ENCODE data around the gene SYDE2. TPM values are rescaled to one million over a fixed set of nuclear protein-coding genes. Genes with fewer than 3 reads are reported as not detected.

Gene SYDE2
- total and polyA plus RNA-seq, 9 of the 15 experiments (the other 6 are each of a cell fraction or from before 2014, with no cell fraction given): 0.39 to 8.7 (median 4.5) TPM

DNA sequence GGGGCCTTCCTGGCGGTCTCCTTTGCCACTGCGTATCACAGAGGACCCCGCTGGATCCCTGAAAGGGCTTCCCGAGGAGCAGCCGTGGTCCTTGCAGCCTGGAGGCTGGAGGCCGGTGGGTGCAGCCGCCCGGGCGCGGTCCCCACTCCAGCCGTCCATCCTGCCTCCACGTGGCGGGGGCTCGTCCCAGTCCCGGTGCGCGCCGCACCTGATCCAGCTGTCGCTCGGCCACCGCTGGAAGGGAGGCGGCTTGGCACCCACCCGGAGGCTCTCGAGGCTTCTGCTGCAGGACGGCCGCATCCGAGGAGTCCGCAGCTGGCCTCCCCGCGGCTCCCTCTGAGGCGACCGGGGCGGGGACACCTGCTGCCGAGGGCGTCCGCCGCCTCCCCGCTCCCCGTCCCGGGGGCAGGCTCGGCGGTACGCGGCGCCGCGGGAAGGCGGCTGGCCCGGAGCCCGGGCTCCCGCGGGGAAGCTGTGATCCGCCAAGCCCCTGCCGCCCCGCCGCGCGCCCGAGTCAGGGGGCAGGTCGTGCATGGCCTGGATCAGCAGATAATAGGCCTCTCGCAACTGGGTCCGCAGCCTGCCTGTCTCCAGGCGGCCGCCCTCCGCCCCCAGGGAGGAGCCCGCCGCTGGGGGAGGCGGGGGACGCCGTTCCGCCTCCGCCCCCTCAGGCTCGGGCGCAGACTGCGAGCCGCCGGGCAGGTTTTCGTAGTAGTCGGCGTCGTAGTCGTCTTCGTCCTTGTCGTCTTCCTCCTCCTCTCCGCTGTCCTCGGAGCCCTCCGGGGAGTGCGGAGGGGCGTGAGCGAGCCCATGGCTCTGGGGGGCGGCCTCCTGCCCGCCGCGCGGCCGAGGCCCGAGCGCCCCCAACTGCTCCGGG is at the start of gene SYDE2 (continued):
- TF ChIP-seq, protein P1, sequence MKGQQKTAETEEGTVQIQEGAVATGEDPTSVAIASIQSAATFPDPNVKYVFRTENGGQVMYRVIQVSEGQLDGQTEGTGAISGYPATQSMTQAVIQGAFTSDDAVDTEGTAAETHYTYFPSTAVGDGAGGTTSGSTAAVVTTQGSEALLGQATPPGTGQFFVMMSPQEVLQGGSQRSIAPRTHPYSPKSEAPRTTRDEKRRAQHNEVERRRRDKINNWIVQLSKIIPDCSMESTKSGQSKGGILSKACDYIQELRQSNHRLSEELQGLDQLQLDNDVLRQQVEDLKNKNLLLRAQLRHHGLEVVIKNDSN (CRISPR knock-in tag; IDR thresholded peaks at IDR 0.05): peak; percentile 40; the same call in 1 of the 2 replicates
- TF ChIP-seq DMBX1 (CRISPR knock-in tag; IDR thresholded peaks at IDR 0.05; ENCODE audit: borderline replicate concordance) (no peak), KDM5B (IDR thresholded peaks at IDR 0.05; ENCODE audit: insufficient replicate concordance, low read depth, low read length) (peak; percentile 50), TCF7L2 (IDR thresholded peaks at IDR 0.05; ENCODE audit: low read depth, low read length) (no peak), SUPT5H (IDR thresholded peaks at IDR 0.05) (peak; percentile 73), ATF1 (CRISPR knock-in tag; IDR thresholded peaks at IDR 0.05) (no peak), ATF1 (tag; IDR thresholded peaks at IDR 0.05) (no peak; the same call in 1 of the 2 replicates), PHF8 (IDR thresholded peaks at IDR 0.05; ENCODE audit: borderline replicate concordance, low read length) (peak; percentile 74; the same call in 1 of the 2 replicates), THAP7 (CRISPR knock-in tag; IDR thresholded peaks at IDR 0.05) (no peak), TFAP4 (CRISPR knock-in tag; IDR thresholded peaks at IDR 0.05; ENCODE audit: borderline replicate concordance) (peak; percentile 74), ZBTB7A (IDR thresholded peaks at IDR 0.05; ENCODE audit: borderline replicate concordance, control insufficient read depth, low read depth, low read length) (peak; percentile 80), RB1 (IDR thresholded peaks at IDR 0.05; ENCODE audit: low read depth) (peak; percentile 81; the same call in 1 of the 2 replicates), TSC22D4 (tag; IDR thresholded peaks at IDR 0.05) (no peak), HSF4 (CRISPR knock-in tag; IDR thresholded peaks at IDR 0.05; ENCODE audit: borderline replicate concordance) (no peak), JUND (IDR thresholded peaks at IDR 0.05; ENCODE audit: borderline replicate concordance, low read depth, low read length) (peak; percentile 30; the same call in 1 of the 2 replicates), JUND (tag; IDR thresholded peaks at IDR 0.05; ENCODE audit: borderline replicate concordance, low read depth, low read length) (no peak; the same call in 2 of the 3 replicates), ZHX1 (conservative IDR thresholded peaks at IDR 0.05; ENCODE audit: low read length) (0 out of 2 replicates have a peak, but pooled peaks have one; percentile 25), HLTF (IDR thresholded peaks at IDR 0.05) (no peak), ZFP1 (CRISPR knock-in tag; IDR thresholded peaks at IDR 0.05) (no peak), EGR1 (conservative IDR thresholded peaks at IDR 0.05) (peak; percentile 98)
- TF ChIP-seq, protein P2, sequence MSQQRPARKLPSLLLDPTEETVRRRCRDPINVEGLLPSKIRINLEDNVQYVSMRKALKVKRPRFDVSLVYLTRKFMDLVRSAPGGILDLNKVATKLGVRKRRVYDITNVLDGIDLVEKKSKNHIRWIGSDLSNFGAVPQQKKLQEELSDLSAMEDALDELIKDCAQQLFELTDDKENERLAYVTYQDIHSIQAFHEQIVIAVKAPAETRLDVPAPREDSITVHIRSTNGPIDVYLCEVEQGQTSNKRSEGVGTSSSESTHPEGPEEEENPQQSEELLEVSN (IDR thresholded peaks at IDR 0.05; ENCODE audit: borderline replicate concordance in 1 of 2, extremely low read depth in 1 of 2, insufficient read depth in 1 of 2, insufficient read length in 1 of 2, low read depth in 1 of 2, low read length in 1 of 2, poor library complexity in 1 of 2, severe bottlenecking in 1 of 2): peak; percentile 13 to 50
